ENCODE results near the gene ADAT2.

DNA sequence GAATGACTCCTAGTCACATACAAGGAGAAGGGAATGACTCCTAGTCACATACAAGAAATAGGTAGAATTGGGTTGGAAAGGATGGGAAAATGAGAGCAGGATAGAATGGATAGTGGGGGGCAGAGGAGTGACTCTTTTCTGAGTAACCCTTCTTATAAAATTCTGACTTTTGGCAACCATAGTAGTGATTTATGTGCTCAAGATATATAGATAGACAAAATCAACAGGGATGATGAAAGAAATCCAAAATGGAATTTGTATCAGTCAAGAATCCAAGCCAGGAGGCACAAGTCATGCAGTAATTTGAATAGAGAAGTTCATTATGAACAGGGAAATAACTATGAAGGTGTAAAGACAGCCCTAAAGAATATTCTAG lies 41.7 kb downstream of the ADAT2 start:
- no peak for TF ChIP-seq POLR2A (IDR thresholded peaks at IDR 0.05)
- TF ChIP-seq, protein P1, sequence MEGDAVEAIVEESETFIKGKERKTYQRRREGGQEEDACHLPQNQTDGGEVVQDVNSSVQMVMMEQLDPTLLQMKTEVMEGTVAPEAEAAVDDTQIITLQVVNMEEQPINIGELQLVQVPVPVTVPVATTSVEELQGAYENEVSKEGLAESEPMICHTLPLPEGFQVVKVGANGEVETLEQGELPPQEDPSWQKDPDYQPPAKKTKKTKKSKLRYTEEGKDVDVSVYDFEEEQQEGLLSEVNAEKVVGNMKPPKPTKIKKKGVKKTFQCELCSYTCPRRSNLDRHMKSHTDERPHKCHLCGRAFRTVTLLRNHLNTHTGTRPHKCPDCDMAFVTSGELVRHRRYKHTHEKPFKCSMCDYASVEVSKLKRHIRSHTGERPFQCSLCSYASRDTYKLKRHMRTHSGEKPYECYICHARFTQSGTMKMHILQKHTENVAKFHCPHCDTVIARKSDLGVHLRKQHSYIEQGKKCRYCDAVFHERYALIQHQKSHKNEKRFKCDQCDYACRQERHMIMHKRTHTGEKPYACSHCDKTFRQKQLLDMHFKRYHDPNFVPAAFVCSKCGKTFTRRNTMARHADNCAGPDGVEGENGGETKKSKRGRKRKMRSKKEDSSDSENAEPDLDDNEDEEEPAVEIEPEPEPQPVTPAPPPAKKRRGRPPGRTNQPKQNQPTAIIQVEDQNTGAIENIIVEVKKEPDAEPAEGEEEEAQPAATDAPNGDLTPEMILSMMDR (IDR thresholded peaks at IDR 0.05), result no peak

All from thyroid gland (tissue), 4 donors.